T-cell (primary cell): ENCODE data around the gene PCDHA1. TPM values are rescaled to one million over a fixed set of nuclear protein-coding genes. Genes with fewer than 3 reads are reported as not detected.

Source experiments
- ATAC-seq, 4 experiments: fragments of 200-7000 bp in 3 of 4; fragments of 150-1000 bp in 1 of 4; cut with Tn5 transposase; replicated peaks in 1 of 4; 1 replicate in 3 of 4; 2 replicates in 1 of 4; pipeline ENCODE4 v1.10.0; 2021; ENCODE audit warnings: moderate library complexity in 3 of 4, mild to moderate bottlenecking in 2 of 4, moderate number of reproducible peaks in 1 of 4
- CTCF ChIA-PET, 2 donors: fragments of 300-600 bp; sonication (Branson Sonifier 250); formaldehyde crosslinking; loops; one replicate each; lab custom pipeline; 2022; ENCODE audit warnings: antibody characterized with exemption in 2 of 2; lab: Charles Lee
- POLR2A ChIA-PET, 2 donors: fragments of 300-600 bp; sonication (Branson Sonifier 250); formaldehyde crosslinking; loops; one replicate each; lab custom pipeline; 2022; ENCODE audit warnings: antibody characterized with exemption in 2 of 2; lab: Charles Lee
- DNase-seq, 35 experiments: peaks; one replicate each; pipeline versions ENCODE4 v3.0.0 to v3.0.0-alpha.2; 2013 to 2023
- H3K27ac ChIP-seq: one replicate; pipeline ENCODE4 v1.5.1; 2013; ENCODE audit warnings: low read length
- H3K27me3 ChIP-seq, 2 experiments: replicated peaks in 1 of 2; 1 replicate in 1 of 2; 2 replicates in 1 of 2; pipeline versions ENCODE4 v1.6.1 to v1.7.0; 2013; ENCODE audit warnings: low read length in 1 of 2, mixed read lengths in 1 of 2; ENCODE audit not compliant: control insufficient read depth in 2 of 2, insufficient read depth in 2 of 2; ENCODE audit errors: extremely low read depth in 1 of 2
- H3K36me3 ChIP-seq, 2 donors: 1 replicate in 1 of 2; 2 replicates in 1 of 2; pipeline versions ENCODE4 v1.6.1 to v1.7.0; 2013; ENCODE audit warnings: low read length in 1 of 2; ENCODE audit not compliant: control insufficient read depth in 2 of 2, insufficient read depth in 1 of 2; ENCODE audit errors: extremely low read depth in 1 of 2
- H3K4me1 ChIP-seq, 2 experiments: 1 replicate in 1 of 2; 2 replicates in 1 of 2; pipeline versions ENCODE4 v1.6.1 to v1.7.0; 2013; ENCODE audit warnings: low read length in 2 of 2, mixed read lengths in 1 of 2; ENCODE audit not compliant: insufficient read depth in 2 of 2, control insufficient read depth in 1 of 2; ENCODE audit errors: extremely low read depth in 1 of 2
- H3K4me3 ChIP-seq, 2 donors: 1 replicate in 1 of 2; 2 replicates in 1 of 2; pipeline versions ENCODE4 v1.5.1 to v1.7.0; 2013; ENCODE audit warnings: mild to moderate bottlenecking in 2 of 2, low read length in 1 of 2, moderate library complexity in 1 of 2; ENCODE audit not compliant: control insufficient read depth in 1 of 2; ENCODE audit errors: extremely low read depth in 1 of 2
- H3K9me3 ChIP-seq: 2 replicates; pipeline ENCODE4 v1.7.0; 2013
- H3K27ac Mint-ChIP-seq, 2 donors: one replicate each; pipeline ENCODE4 v1.8.0; 2020 to 2021; ENCODE audit warnings: mild to moderate bottlenecking in 2 of 2, mixed read lengths in 2 of 2
- H3K27me3 Mint-ChIP-seq, 2 donors: one replicate each; pipeline ENCODE4 v1.8.0; 2021 to 2022; ENCODE audit warnings: mixed read lengths in 2 of 2
- H3K36me3 Mint-ChIP-seq: one replicate; pipeline ENCODE4 v1.8.0; 2021; ENCODE audit warnings: mixed read lengths
- H3K4me1 Mint-ChIP-seq, 3 donors: one replicate each; pipeline ENCODE4 v1.8.0; 2020 to 2022; ENCODE audit warnings: mixed read lengths in 3 of 3, mild to moderate bottlenecking in 1 of 3
- H3K4me3 Mint-ChIP-seq, 3 donors: one replicate each; pipeline ENCODE4 v1.8.0; 2020 to 2022; ENCODE audit warnings: mild to moderate bottlenecking in 3 of 3, mixed read lengths in 3 of 3, moderate library complexity in 3 of 3
- H3K9me3 Mint-ChIP-seq, 3 donors: one replicate each; pipeline ENCODE4 v1.8.0; 2020 to 2022; ENCODE audit warnings: mixed read lengths in 3 of 3
- WGBS: methylation state at CpG from one replicate; pipeline ENCODE4 v1.1.5; 2013; ENCODE audit warnings: missing lambda C conversion rate; ENCODE audit not compliant: insufficient coverage; 5-methylcytosine and 5-hydroxymethylcytosine counted together
- total RNA-seq, 35 experiments: library from RNA in 6 of 35; stranded (reverse) in 6 of 35; fragments of 120-200 nt in 1 of 35; gene quantifications; one replicate each; pipeline versions ENCODE4 v1.2.1 to v1.2.4 and lab custom pipeline; 2013 to 2026

PCDHA1 gene
- total RNA-seq, 5 donors from 2014 or later (not counting 1 experiment from before 2014, with no cell fraction given), result not detected

DNA sequence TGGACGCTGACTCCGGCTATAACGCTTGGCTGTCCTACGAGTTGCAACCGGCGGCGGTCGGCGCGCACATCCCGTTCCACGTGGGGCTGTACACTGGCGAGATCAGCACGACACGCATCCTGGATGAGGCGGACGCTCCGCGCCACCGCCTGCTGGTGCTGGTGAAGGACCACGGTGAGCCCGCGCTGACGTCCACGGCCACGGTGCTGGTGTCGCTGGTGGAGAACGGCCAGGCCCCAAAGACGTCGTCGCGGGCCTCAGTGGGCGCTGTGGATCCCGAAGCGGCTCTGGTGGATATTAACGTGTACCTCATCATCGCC, 91.3 kb downstream of the PCDHA1 start:
- ChIA-PET CTCF (no interaction called here), POLR2A (no interaction called here)
- Mint-ChIP-seq H3K9me3 (peaks cover 19 to 35% (median 24%) of the 10 kb centered on the region in 3 donors), H3K4me3 (no peak overlapping the region), H3K27ac (no peak overlapping the region), H3K27me3 (peaks cover 43 to 49% of the 10 kb centered on the region in 2 donors), H3K4me1 (no peaks in the 10 kb centered on the region), H3K36me3 (peaks cover 9% of the 10 kb centered on the region)
- no peak overlapping the region for H3K27ac ChIP-seq
- 52% methylated on average over 37 of the region's 37 CpGs for WGBS
- H3K36me3 ChIP-seq, result no peaks in the 10 kb centered on the region
- no peaks in the 10 kb centered on the region for H3K4me1 ChIP-seq
- no peak for DNase-seq
- H3K9me3 ChIP-seq, result no peaks in the 10 kb centered on the region
- ATAC-seq, result no peak
- no peak overlapping the region for H3K4me3 ChIP-seq
- H3K27me3 ChIP-seq, result peaks cover 4 to 16% of the 10 kb centered on the region in 2 experiments

DNA sequence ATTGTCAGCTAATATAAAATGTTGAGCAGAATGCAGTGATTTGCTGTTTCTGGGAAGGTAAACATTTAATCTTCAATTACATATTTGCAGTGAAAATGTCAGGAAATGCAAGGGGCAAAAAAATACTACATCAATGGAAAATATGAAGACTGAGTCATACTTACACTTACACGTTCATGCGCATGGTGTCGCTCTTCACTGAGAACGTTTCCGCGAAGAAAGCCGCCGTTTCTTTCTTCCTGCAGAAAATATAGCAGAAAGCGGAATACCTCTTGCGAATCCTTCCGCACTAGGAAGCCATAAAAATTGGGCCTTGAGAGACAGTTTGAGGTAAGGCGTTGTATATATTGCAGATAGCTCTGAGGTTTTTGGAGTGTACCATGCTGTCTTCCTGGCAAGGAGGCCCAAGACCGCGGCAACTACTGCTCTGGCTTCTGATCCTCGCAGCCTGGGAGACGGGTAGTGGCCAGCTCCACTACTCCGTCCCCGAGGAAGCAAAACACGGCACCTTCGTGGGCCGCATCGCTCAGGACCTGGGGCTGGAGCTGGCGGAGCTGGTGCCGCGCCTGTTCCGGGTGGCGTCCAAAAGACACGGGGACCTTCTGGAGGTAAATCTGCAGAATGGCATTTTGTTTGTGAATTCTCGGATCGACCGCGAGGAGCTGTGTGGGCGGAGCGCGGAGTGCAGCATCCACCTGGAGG, 96.1 kb downstream of the PCDHA1 start, which contains the start of gene PCDHA13:
PCDHA13 (plus strand) TSS at position 236 of the 702 bp plus-strand sequence; CDS start at position 381, 145 bp downstream.
- H3K36me3 Mint-ChIP-seq, result peaks cover 11% of the 10 kb centered on the region
- H3K4me3 Mint-ChIP-seq, result no peak within 1 kb of the TSS
- POLR2A ChIA-PET, result no interaction called here
- DNase-seq (no peak), ATAC-seq (no peak)
- H3K27ac ChIP-seq, result no peak within 1 kb of the TSS
- no peaks in the 10 kb centered on the region for H3K4me1 Mint-ChIP-seq
- CTCF ChIA-PET, result no interaction called here
- WGBS, result 26% methylated on average over 8 of the region's 35 CpGs
- H3K27me3 Mint-ChIP-seq, result peaks cover 31 to 33% of the 10 kb centered on the region in 2 donors
- no peaks in the 10 kb centered on the region for H3K36me3 ChIP-seq
- no peak within 1 kb of the TSS for H3K4me3 ChIP-seq
- H3K9me3 Mint-ChIP-seq, result peaks cover 16 to 34% (median 19%) of the 10 kb centered on the region in 3 donors
- H3K9me3 ChIP-seq, result no peaks in the 10 kb centered on the region
- no peaks in the 10 kb centered on the region for H3K4me1 ChIP-seq
- H3K27me3 ChIP-seq, result peaks cover 4 to 19% of the 10 kb centered on the region in 2 experiments
- no peak within 1 kb of the TSS for H3K27ac Mint-ChIP-seq

DNA sequence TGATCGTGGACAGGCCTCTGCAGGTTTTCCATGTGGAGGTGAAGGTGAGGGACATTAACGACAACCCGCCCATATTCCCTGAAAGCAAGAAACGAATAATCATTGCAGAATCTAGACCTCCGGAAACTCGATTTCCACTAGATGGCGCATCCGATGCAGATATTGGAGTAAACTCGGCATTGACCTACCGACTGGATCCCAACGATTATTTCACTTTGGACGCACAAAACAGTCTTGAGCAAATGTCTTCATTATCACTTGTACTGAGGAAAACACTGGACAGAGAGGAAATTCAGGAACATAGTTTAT, 96.6 kb downstream of the PCDHA1 start:
- H3K27ac Mint-ChIP-seq, result no peak overlapping the region
- no peak for DNase-seq
- Histone ChIP-seq H3K27ac (no peak overlapping the region), H3K27me3 (peaks cover 4 to 19% of the 10 kb centered on the region in 2 experiments), H3K4me3 (no peak overlapping the region), H3K9me3 (no peaks in the 10 kb centered on the region), H3K4me1 (no peaks in the 10 kb centered on the region), H3K36me3 (no peaks in the 10 kb centered on the region)
- 24% methylated on average over 7 of the region's 12 CpGs for WGBS
- H3K36me3 Mint-ChIP-seq, result peaks cover 11% of the 10 kb centered on the region
- peaks cover 19 to 38% (median 19%) of the 10 kb centered on the region in 3 donors for H3K9me3 Mint-ChIP-seq
- no peaks in the 10 kb centered on the region for H3K4me1 Mint-ChIP-seq
- ChIA-PET POLR2A (no interaction called here), CTCF (no interaction called here)
- H3K27me3 Mint-ChIP-seq, result peaks cover 34 to 35% of the 10 kb centered on the region in 2 donors
- no peak overlapping the region for H3K4me3 Mint-ChIP-seq
- no peak for ATAC-seq

DNA sequence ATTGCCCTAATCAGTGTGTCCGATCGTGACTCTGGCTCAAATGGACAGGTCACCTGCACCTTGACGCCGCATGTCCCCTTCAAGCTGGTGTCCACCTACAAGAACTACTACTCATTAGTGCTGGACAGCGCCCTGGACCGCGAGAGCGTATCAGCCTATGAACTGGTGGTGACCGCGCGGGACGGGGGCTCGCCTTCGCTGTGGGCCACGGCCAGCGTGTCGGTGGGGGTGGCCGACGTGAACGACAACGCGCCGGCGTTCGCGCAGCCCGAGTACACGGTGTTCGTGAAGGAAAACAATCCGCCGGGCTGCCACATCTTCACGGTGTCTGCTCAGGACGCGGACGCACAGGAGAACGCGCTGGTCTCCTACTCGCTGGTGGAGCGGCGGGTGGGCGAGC, 97.4 kb downstream of the PCDHA1 start:
- Mint-ChIP-seq H3K4me3 (no peak overlapping the region), H3K36me3 (peaks cover 11% of the 10 kb centered on the region), H3K27me3 (peaks cover 34 to 36% of the 10 kb centered on the region in 2 donors), H3K27ac (no peak overlapping the region), H3K9me3 (peaks cover 20 to 38% (median 22%) of the 10 kb centered on the region in 3 donors), H3K4me1 (no peaks in the 10 kb centered on the region)
- 62% methylated on average over 41 of the region's 41 CpGs for WGBS
- H3K27ac ChIP-seq, result no peak overlapping the region
- ATAC-seq (no peak), DNase-seq (no peak)
- ChIA-PET CTCF (no interaction called here), POLR2A (no interaction called here)
- H3K4me3 ChIP-seq, result no peak overlapping the region
- H3K27me3 ChIP-seq, result peaks cover 4 to 19% of the 10 kb centered on the region in 2 experiments
- no peaks in the 10 kb centered on the region for H3K4me1 ChIP-seq
- no peaks in the 10 kb centered on the region for H3K9me3 ChIP-seq
- no peaks in the 10 kb centered on the region for H3K36me3 ChIP-seq

DNA sequence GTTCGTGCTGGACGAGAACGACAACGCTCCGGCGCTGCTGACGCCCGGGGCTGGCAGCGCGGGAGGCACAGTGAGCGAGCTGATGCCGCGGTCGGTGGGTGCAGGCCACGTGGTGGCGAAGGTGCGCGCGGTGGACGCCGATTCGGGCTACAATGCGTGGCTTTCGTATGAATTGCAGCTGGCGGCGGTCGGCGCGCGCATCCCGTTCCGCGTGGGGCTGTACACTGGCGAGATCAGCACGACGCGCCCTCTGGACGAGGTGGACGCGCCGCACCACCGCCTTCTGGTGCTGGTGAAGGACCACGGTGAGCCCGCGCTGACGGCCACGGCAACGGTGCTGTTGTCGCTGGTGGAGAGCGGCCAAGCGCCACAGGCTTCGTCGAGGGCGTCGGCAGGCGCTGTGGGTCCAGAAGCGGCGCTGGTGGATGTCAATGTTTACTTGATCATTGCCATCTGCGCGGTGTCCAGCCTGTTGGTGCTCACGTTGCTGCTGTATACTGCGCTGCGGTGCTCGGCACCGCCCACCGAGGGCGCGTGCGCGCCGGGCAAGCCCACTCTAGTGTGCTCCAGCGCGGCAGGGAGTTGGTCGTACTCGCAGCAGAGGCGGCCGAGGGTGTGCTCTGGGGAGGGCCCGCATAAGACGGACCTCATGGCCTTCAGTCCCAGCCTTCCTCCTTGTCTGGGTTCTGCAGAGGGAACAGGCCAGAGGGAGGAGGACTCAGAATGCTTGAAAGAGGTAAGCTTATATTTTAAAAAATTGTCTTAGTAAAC, 98.2 kb downstream of the PCDHA1 start:
- H3K27ac Mint-ChIP-seq, result no peak overlapping the region
- POLR2A ChIA-PET, result no interaction called here

DNA sequence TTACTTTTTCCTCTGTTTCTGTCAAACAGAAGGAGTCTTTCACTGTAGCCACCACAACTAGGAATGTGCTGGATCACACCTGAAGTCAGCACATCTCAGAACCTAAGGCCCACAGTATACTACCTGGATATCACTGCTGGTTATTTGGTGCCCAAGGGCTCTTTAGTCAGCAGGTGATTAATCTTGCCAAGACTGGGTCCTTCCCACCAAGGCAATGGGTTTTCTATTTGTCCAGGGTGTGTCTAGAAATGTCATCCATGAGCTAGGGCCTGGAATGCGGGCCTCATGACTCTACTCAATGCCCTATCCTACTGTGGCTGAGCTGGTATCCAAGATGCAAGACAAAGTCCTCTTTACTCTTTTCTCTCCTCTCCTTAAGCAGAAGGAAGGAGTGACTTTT, 130.4 kb downstream of the PCDHA1 start:
- H3K27ac ChIP-seq, result no peak overlapping the region
- Mint-ChIP-seq H3K9me3 (peaks cover 8 to 24% (median 15%) of the 10 kb centered on the region in 3 donors), H3K27ac (no peak overlapping the region), H3K4me1 (no peaks in the 10 kb centered on the region), H3K27me3 (peaks cover 7 to 16% of the 10 kb centered on the region in 2 donors), H3K36me3 (no peaks in the 10 kb centered on the region), H3K4me3 (no peak overlapping the region)
- H3K36me3 ChIP-seq, result no peaks in the 10 kb centered on the region
- CTCF ChIA-PET, result no interaction called here
- DNase-seq (no peak), ATAC-seq (no peak)
- no peaks in the 10 kb centered on the region for H3K9me3 ChIP-seq
- POLR2A ChIA-PET, result no interaction called here
- no peaks in the 10 kb centered on the region for H3K4me1 ChIP-seq
- peaks cover 0 to 3% of the 10 kb centered on the region in 2 experiments for H3K27me3 ChIP-seq
- no peak overlapping the region for H3K4me3 ChIP-seq
- 67% methylated on average over 1 of the region's 1 CpG for WGBS

More for the DNA sequence above, 98.2 kb downstream of the PCDHA1 start:
- Mint-ChIP-seq H3K4me1 (no peaks in the 10 kb centered on the region), H3K27me3 (peaks cover 31 to 34% of the 10 kb centered on the region in 2 donors), H3K36me3 (peaks cover 11% of the 10 kb centered on the region), H3K4me3 (no peak overlapping the region), H3K9me3 (peaks cover 20 to 34% (median 22%) of the 10 kb centered on the region in 3 donors)
- Histone ChIP-seq H3K27me3 (peaks cover 4 to 19% of the 10 kb centered on the region in 2 experiments), H3K27ac (no peak overlapping the region), H3K4me1 (no peaks in the 10 kb centered on the region), H3K36me3 (no peaks in the 10 kb centered on the region), H3K9me3 (no peaks in the 10 kb centered on the region), H3K4me3 (no peak overlapping the region)
- DNase-seq (no peak), ATAC-seq (no peak)
- CTCF ChIA-PET, result no interaction called here
- 56% methylated on average over 79 of the region's 79 CpGs for WGBS
